GM19395 (cell line): Measurements from ENCODE around the gene GRIFIN.

ENCODE experiments used
- ATAC-seq: cut with Tn5 transposase; IDR thresholded peaks from one replicate; pipeline ENCODE4 v1.9.1; 2021; ENCODE audit warnings: mild to moderate bottlenecking, moderate library complexity; ENCODE audit not compliant: unreplicated experiment

Gene GRIFIN

GRCh38 chr7:2499719-2500430 lies 23.7 kb upstream of the GRIFIN start:
- ATAC-seq, result no peak

- ATAC-seq, result no peak
These were observed 23.0 kb upstream of the GRIFIN start for GRCh38 chr7:2499181-2499580.

GRCh38 chr7:2498708-2499107 lies 22.5 kb upstream of the GRIFIN start:
- no peak for ATAC-seq

GRCh38 chr7:2497500-2498336 lies 21.5 kb upstream of the GRIFIN start:
- no peak for ATAC-seq

- no peak for ATAC-seq
These were observed 20.9 kb upstream of the GRIFIN start for GRCh38 chr7:2497065-2497464.

- ATAC-seq, result no peak
These were observed 20.2 kb upstream of the GRIFIN start for GRCh38 chr7:2496375-2496774.

- no peak for ATAC-seq
These were observed 19.5 kb upstream of the GRIFIN start for GRCh38 chr7:2495418-2496299.

GRCh38 chr7:2494191-2495130 lies 18.3 kb upstream of the GRIFIN start:
- ATAC-seq, result no peak

- no peak for ATAC-seq
These were observed 17.3 kb upstream of the GRIFIN start for GRCh38 chr7:2493205-2494164.

GRCh38 chr7:2492038-2492437 lies 15.8 kb upstream of the GRIFIN start:
- no peak for ATAC-seq

GRCh38 chr7:2490181-2490651 lies 14.0 kb upstream of the GRIFIN start:
- no peak for ATAC-seq

- no peak for ATAC-seq
These were observed 12.5 kb upstream of the GRIFIN start for GRCh38 chr7:2488681-2489080.

GRCh38 chr7:2488272-2488645 lies 12.1 kb upstream of the GRIFIN start:
- ATAC-seq, result no peak

- ATAC-seq, result no peak
These were observed 11.5 kb upstream of the GRIFIN start for GRCh38 chr7:2487586-2488271.

GRCh38 chr7:2484868-2485267 lies 8.7 kb upstream of the GRIFIN start:
- no peak for ATAC-seq

- ATAC-seq, result no peak
These were observed 7.3 kb upstream of the GRIFIN start for GRCh38 chr7:2483494-2483893.

GRCh38 chr7:2482725-2483451 lies 6.7 kb upstream of the GRIFIN start:
- ATAC-seq, result no peak

- no peak for ATAC-seq
These were observed 5.0 kb upstream of the GRIFIN start for GRCh38 chr7:2481195-2481594.
